HG03135 (cell line): ENCODE measurements around the gene CNTNAP5.

ENCODE experiments used
- ATAC-seq: cut with Tn5 transposase; IDR thresholded peaks from one replicate; pipeline ENCODE4 v1.9.1; 2021; ENCODE audit warnings: mild to moderate bottlenecking, moderate library complexity; ENCODE audit not compliant: unreplicated experiment

The CNTNAP5 gene

DNA sequence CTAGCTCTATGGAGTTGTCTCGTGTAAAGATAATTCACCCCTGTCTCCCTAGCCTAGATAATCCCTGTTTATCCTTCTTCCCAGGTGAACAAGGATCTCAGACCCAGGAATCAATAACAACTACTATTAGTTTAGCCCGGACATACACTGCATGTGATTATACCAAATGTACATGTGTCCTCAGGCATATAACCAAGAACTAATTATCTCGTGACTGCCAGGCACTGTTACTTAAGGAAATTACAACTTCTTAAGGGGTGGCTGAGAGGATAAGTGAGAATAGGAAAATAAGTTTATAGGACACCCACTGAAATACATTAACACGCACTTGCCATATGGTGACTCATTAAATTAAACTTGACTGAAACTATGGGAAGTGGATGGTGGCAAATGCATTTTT, 126.6 kb downstream of the CNTNAP5 start:
- ATAC-seq, result no peak

DNA sequence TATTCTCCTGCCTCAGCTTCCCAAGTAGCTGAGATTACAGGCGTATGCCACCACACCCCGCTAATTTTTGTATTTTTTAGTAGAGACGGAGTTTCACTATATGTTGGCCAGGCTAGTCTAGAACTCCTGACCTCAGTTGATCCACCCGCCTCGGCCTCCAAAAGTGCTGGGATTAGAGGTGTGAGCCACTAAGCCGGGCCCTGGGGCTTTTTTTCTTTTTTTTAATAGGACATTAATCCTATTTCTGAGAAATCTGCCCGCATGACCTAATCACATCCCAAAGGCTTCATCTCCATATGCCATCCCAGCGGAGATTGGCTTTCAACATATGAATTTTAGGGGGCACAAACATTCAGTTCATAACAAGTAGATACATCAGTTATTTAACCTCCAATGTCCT, 128.6 kb downstream of the CNTNAP5 start:
- ATAC-seq, result no peak

DNA sequence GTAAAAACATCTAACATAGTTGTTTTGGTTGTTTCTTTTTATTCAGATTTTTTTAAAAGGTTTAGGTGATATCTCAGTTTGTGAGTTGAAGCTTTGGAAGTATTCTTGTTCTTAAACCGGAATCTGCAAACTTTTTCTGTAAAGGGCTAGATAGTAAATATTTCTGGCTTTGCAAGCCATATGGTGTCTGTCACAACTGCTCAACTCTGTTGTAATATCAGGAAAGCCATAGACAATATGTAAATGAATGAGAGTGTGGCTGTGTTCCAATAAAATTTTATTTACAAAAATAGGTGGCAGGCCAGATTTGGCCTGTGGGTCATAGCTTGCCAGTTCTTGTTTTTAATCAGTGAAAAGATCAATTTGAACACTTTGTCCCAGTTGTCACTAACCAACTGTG, 134.1 kb downstream of the CNTNAP5 start:
- no peak for ATAC-seq

DNA sequence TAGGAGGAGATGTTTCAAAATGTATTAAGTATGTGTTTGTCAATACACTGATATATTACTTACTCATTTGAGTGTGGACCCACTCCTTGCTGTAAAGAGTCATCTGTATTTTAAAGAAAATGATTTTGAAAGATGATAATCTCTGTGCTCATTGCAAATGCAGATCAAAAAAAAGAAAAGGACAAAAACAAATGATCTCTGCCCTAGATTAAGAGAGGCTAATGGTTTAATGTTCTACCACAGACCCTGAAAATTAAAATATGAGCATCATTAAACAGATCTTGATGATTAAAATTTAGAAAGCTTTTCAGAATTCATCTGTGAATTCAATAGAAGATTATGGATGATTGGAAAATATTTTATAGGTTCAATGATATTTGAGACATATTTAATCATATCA, 136.5 kb downstream of the CNTNAP5 start:
- ATAC-seq, result no peak

DNA sequence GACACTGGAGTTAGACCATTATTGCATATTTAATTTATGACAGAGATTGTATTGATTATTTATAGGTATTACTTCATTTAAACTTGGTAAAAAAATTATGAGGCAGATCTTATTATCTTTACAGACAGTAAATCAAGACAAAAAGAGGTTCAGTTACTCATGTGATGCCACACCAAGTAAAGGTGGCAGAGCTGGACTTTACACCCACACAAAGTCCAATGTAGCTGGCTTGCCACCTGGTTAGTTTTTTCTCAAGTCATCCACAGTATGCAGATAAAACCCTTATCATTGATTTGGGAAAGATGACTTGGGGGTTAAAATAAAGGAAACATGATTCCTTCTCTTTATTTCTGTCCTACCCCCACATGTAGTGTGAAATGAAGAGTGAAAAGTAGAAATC, 137.2 kb downstream of the CNTNAP5 start:
- ATAC-seq, result no peak

DNA sequence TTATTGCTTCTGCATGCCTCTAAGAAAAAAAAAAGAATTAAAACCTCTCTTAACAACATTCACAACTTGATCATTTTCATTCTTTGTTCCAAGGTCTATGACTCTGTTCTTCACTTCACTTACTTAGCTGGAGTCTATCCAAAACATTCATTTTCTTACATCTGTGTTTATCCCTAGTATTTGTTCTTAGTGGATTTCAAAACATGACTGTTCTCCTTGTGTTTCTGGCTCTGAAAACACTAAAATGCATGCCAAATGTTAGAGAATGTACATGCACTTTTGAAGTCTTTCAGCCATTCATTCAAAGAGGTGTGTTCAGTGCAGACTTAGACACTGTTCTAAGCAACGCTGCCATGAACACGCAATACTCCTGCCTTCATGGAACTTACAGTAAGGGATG, 138.8 kb downstream of the CNTNAP5 start:
- ATAC-seq, result no peak

DNA sequence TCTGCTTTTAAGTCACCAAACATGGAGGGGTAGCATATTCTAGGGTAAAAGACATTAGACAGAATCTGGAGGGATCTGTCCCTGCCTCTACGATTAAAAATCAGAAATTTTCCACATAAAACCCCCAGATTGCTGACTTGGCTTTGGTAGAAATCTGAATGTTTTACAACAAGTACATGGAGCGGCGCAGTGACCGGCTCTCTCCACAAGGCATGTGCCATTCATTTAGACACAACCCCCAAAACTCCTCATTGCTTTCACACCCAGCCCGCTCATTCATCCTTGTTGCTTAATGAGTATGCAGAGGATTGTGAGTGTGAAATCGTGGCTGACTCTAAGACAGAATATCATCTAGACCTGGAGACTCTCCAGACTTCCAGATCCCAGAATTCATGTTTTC, 140.6 kb downstream of the CNTNAP5 start:
- ATAC-seq, result no peak

DNA sequence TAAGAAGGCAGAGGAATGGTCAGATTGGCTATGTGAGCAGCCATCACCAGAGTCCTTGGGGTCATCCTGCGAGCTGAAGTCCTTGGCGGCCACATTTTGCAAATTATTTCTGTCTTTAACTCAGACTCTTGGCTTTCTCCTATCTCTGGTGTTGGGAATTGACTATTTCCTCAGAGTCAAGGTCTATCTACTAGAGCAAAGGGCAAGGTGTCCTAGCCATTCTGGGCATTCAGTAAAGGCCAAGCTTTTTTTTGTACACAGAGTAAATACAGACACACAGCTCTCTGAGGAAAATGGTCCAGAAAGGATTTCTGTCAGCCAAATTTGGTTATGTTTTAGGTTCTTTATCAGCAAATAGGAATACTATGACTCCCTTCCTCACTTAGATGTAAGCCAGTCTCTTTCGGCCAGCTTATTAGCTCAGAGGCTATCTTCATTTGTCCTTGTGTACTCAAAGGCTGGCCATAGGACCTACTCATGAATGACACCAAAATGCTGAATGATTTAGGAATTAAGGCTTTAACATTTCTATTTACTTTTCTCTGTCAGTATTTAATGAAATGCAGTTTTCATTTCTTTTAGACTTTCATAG, 146.5 kb downstream of the CNTNAP5 start:
- ATAC-seq, result no peak

DNA sequence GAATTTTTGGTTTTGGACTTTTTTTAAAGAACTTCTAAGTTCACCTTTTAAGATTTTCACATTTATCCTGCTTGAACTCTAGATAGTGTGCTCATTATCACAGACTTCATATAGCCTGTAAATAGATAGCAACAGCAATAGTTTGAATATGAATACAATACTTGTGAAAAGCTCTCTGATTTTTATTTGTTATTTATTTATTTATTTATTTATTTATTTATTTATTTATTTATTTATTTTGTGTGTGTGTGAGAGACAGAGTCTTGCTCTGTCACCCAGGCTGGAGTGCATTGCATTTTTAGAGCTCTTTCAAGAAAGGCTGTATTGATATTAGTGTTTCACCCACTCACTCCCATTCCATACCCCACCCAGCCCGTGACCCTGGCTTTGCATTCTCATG, 153.6 kb downstream of the CNTNAP5 start:
- no peak for ATAC-seq

DNA sequence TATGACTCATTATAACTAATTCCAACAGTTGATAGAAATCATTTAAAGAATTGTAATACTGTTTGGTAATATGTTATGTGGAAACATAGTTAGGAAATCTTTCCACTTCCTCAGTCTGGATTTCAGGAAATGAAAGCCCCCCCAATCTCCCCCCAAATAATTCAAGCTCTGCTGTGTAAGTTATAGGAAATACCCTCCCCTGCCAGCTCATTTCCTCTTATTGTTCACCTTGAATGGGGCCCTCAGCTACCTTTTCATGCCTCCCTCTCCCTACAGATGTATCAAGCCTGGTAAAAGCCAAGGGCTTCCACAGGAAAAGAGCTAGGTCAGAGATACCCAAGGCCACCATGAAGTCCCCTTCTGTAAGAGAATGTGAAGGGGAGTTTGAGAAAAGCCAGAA, 155.5 kb downstream of the CNTNAP5 start:
- ATAC-seq, result no peak

DNA sequence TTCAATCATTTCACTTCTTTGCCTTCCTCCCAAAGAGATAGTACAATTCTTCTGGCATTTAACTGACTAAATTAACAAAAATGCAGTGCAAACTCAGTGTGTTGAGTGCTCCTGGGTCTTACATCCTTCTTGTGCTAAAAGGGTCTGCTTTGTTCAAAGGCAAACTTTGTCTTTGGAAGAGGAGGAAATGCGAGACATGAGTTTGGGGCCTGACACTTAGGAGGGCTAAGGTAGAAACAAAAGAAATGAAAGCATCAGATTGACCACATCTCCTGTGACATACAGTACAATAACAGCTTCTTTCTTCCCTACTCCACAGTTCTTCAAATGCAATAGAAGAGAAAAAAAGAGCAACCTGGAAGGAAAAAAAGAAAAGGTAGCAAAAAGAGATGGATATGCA, 161.7 kb downstream of the CNTNAP5 start:
- ATAC-seq, result no peak

DNA sequence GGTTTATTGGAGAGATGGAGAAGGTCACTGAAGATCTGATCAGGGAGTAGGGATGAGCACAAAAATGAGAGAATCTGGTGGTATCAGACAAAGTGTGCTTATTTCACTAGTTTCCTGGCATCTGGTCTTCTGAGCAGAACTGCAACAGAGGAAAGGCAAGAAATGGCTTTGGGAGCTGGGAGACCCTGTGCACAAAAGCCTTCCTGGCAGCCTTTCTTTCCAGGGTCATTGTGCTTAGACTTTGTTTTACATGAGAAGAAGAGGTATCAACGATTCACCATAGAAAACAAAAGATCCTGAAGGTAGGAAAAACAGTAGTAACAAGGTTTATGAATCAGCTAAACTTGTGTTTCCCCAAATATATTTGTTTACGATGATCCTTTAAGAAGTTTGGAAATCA, 162.9 kb downstream of the CNTNAP5 start:
- no peak for ATAC-seq

DNA sequence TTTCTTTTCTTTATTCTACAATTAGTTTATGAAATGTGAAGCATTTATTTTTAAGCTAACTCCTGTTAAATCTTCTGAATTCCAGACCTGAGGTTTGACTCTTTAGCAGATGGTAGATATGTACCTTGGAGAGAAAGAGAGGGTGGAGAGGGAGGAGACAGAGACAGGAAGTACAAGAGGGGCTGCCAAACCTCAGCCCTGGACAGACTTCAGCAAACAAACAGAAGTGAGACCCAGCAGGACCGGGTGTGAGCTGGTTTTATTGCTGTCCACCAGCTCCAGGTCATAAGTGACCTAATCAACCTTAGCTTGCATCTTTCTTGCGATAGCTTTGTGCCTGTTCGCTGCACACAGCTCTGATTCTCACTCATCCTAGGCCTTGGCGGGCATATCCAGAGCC, 168.6 kb downstream of the CNTNAP5 start:
- no peak for ATAC-seq

DNA sequence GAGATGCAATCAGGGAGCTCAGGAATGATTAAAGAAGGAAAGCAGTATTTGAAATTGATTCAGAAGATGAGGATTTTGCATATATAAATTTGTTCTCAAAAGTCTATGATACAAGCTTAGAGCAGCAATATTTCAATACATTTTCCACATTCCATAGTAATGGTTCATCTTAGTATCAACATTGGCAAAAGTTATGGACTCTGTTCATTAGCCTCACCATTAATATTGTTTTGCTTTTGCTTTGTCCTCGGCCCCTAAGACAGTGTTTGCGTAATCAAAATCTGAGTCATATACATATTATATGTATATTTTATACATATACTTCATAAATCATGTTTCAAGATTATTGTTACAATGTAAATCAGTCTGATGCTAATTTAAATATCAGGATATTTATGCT, 176.6 kb downstream of the CNTNAP5 start:
- ATAC-seq, result no peak

DNA sequence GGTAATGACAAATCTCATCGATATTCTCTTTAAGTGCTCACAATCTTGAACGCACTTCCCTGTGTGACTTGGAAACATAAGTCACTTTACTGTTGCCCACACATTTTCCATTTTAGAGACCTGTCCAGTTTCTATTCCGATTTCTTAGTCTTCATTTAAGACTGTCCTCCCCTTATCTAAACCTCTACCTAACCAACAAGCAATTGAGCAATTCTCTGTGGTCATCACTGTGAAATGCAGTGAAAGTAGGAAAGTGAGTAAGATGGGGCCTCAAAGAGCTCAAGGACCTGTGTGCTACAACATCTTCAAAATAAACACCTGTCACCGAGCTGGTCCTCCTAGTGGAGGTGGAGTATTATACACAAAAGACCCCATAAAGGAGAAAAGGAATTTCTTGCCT, 184.4 kb downstream of the CNTNAP5 start:
- ATAC-seq, result no peak

DNA sequence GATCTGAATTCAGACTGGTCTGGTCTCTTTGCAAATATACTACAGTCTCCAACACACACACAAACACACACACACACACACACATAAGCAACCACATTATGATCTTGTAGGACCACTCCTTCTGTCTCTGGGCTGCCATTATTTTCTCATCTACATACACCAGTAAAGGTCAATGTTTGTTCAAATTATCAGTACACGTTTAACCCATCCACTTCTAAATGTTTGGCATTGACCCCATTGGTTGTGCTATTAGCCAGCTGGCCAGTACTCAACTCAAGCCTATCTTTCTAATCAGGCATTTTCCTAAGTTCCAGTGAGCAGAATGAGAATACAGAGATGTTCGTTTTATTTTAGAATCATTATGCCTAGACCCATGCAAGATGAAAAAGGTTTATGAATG, 186.4 kb downstream of the CNTNAP5 start:
- no peak for ATAC-seq

DNA sequence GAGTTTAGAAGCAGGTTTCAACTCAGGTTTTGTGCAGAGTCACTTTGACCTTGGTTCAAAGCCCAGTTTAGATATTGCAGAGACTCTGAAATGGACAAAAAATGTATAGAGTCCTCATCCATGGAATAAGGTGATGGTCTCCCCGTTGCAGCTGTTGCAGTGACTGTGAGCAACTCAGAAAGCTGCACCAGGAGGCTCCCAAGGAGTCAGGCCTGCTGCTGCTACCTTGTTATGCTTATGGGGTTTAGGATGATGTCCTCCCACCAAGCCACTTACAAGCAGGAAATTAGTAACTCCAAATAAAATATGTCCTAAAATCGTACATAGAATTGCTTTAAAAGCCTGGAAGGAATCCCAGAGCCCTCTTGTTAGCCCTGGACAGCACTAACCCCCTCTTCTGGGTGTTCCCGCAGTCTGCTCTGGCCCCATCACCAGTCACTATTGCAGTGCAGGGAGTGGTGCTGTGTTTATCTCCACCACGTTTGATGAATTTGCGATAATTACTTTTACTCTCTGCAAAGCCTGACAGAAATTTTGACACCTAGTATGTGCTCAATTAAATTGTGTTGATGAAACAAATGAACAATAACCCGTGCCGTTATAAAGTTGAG, 189.0 kb downstream of the CNTNAP5 start:
- ATAC-seq, result no peak

DNA sequence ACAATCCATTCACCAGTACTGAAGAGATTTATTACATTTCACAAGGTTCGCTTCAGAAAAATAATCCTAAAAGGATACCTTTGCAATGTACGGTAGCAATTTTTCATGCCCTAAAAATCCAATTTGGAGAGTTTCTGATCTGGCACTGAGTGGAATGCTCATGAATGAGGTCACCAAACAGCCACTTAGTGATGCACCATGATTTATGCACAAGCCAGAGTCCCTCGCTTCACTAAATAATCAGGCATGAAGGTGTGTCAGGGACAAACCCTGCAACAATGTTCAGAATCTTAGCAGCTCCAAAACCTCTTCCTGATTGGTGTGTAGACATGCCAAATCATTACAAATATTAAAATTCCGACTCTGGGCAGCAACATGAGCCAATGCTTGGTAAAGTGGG, 221.1 kb downstream of the CNTNAP5 start:
- ATAC-seq, result no peak

DNA sequence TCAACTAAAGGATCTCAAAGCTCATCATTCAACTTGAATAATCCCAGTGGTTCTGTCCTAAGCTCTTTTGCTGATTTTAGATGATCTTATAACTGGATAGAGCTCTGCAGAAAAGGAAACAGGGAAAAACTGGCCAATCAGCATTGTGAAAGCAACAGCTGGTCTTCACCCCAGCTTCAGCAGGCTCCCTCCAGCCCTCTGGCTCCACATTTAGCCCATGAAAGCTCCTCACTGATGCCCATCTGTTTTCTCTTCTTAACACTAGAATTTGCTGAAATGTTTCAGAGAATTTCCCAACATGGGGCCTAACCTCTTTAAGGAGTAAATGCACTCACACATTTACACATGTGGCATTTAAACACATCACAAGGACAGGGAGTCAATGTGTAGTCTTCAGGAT, 223.3 kb downstream of the CNTNAP5 start:
- ATAC-seq, result no peak

DNA sequence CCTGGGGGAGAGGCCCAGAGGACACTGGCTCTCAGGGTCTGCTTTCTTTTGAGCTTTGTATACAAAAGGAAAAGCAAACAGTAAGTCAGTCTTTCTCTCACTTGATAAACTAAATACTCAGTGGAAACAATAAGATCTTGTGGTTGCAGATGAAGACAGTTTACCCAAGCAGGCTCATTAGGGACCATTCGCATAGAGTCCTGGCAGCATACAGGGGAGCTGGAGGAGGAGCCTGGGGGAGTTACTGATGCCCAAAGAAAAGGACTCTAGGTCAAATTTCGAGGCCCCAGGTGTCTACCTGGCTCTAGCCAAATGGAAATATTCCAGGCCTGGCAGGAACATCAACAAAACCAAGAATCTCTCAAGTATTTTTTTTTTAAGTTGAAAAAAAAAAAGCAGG, 225.3 kb downstream of the CNTNAP5 start:
- ATAC-seq, result no peak

DNA sequence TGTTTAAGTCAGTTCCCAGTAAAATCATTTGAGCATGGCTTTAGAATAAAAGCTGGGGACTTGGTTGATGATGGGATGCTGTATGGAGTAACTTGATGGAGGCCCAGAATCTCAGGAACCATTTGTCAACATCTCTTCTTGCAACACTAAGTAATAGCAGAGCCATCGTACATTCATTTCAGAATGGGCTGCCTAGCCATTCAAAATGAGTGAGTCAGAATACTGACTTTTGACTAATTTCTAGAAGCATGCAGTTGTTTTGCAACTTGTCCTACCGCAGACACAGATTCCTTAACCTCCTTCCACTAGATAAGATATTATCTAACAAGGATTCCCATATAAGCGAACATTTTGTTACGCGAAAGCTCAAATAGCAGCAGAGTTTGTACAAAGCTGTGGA, 229.5 kb downstream of the CNTNAP5 start:
- no peak for ATAC-seq

DNA sequence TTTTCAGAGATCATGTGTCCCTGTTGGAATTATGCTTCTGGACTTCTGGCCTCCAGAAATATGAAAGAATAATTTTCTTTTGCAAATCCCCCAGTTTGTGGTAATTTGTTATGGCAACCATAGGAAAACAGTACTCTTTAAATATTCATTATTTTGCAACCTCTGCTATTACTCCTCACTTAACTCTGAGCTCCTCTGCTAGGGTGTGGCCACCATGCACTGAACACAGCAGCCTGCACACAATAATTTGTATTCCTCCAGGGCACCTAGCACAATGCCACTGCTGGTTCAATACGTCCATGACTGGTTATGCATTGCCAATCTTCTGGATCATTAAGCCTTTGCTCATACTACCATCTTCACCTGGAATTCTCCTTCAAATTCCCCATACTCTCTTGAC, 232.0 kb downstream of the CNTNAP5 start:
- ATAC-seq, result no peak

DNA sequence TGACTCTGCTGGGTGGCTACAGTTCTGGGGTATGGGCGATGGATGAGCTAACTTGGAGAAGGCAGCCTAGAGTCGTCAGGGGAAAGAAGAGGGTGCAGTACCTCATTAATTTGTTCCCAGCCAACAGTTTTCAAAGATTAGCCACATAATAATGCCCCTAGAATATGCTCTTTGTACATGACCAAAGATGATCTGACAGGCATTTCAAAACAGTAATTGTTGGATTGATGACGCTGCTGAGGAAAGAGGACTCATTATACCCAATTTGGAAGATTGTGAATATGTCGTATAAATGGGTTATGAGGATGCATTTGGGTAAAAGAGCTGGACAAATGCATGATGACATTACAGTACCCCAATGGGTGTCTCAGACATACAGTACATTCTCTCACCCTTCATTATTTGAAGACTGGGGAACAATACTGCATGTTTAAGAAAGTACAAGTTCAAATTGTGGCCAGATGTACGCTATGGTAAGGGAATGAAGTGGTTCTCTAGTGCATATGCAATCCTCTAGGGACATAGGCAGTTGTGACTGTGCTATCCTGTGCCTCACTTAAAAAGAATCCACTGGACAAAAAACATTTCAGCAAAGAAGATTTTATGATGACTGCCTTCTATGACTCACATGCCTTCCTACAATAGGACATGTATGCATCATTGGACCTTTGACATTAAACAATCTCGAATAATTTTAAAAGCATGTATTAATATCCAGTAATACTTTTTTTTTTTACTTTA, 233.2 kb downstream of the CNTNAP5 start:
- no peak for ATAC-seq
